Naive B cell (primary cell): ENCODE results near the gene CDH11. TPM values are rescaled to one million over a fixed set of nuclear protein-coding genes. Genes with fewer than 3 reads are reported as not detected.
A peak's percentile ranks its signal among the peaks of the same experiment; 100 is the strongest.

Experiments
- ATAC-seq, 2 donors: fragments of 150-1000 bp; cut with Tn5 transposase; 2 replicates each; pipeline ENCODE4 v1.10.0; 2021; ENCODE audit warnings: low read depth in 2 of 2, mild to moderate bottlenecking in 2 of 2, moderate library complexity in 2 of 2
- DNase-seq: peaks from one replicate; pipeline ENCODE4 v3.0.0; 2022
- H3K27ac Mint-ChIP-seq, 6 donors: one replicate each; pipeline ENCODE4 v1.8.0; 2020 to 2022; ENCODE audit warnings: mild to moderate bottlenecking in 6 of 6, mixed read lengths in 6 of 6, moderate library complexity in 5 of 6, inconsistent platforms in 2 of 6
- H3K27me3 Mint-ChIP-seq, 3 donors: one replicate each; pipeline ENCODE4 v1.8.0; 2021 to 2022; ENCODE audit warnings: mixed read lengths in 3 of 3, mild to moderate bottlenecking in 1 of 3
- H3K36me3 Mint-ChIP-seq, 2 donors: one replicate each; pipeline ENCODE4 v1.8.0; 2020 to 2022; ENCODE audit warnings: mixed read lengths in 2 of 2, inconsistent platforms in 1 of 2, mild to moderate bottlenecking in 1 of 2
- H3K4me1 Mint-ChIP-seq, 3 donors: one replicate each; pipeline ENCODE4 v1.8.0; 2020 to 2022; ENCODE audit warnings: mixed read lengths in 3 of 3, inconsistent platforms in 1 of 3, mild to moderate bottlenecking in 1 of 3, moderate library complexity in 1 of 3
- H3K4me3 Mint-ChIP-seq, 8 donors: one replicate each; pipeline ENCODE4 v1.8.0; 2020 to 2022; ENCODE audit warnings: mild to moderate bottlenecking in 8 of 8, mixed read lengths in 8 of 8, moderate library complexity in 8 of 8, inconsistent platforms in 2 of 8
- H3K9me3 Mint-ChIP-seq, 7 donors: one replicate each; pipeline ENCODE4 v1.8.0; 2020 to 2022; ENCODE audit warnings: mixed read lengths in 7 of 7, mild to moderate bottlenecking in 5 of 7, inconsistent platforms in 2 of 7, moderate library complexity in 1 of 7
- polyA plus RNA-seq, 6 donors: library from polyadenylated mRNA; unstranded; fragments of 300-500 nt; fragmentation: Illumina TruSeq; gene quantifications; one replicate each; pipeline ENCODE4 v1.2.3, GENCODE V29; 2021; ENCODE audit warnings: low read depth in 6 of 6

The CDH11 gene
- polyA plus RNA-seq, 6 donors from 2014 or later, result not detected

DNA sequence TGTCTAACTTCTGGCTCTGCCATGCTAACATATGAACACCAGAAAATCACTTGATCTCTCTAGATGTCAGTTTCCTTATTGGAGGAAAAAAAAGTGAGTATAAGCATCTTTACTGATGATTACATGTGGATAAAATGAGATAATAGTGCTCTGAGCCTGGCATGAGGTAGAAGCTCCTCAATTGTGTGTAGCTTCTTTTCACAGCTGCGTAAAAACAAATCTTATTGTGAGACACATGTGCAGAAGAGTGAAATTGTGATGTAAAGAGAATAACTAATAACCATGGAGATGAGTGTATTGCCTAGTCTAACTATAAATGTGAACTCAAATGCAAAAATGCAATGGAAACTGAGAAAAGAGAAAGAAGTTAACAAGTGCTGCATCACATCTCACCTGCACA is 44.7 kb downstream of the CDH11 start:
- Mint-ChIP-seq H3K27ac (peak overlapping the region in 1 of 6 donors; percentile 9), H3K4me1 (no peaks in the 10 kb centered on the region), H3K27me3 (no peaks in the 10 kb centered on the region), H3K4me3 (no peak overlapping the region), H3K9me3 (peaks cover 0 to 12% (median 2%) of the 10 kb centered on the region in 7 donors), H3K36me3 (no peaks in the 10 kb centered on the region)
- ATAC-seq (no peak), DNase-seq (no peak)

DNA sequence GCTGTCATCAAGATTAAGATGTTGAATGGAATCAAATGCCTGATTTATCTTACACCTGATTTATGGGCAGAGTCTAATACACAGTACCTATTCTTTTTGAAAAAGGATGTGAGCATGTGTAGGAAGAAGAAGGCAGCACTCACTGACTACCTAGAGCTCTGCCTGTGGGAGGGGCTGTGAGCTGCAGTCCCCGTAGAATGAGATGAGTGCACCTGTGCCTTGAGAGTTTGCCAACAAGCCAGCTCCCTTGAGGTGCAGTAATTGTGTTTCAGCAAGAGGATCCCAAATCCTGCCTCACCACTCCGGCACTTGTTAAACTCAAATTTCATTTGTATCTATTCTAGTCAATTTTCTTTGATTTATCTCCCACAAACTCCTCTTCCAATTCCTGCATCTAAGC is 46.0 kb downstream of the CDH11 start:
- Mint-ChIP-seq H3K27me3 (no peaks in the 10 kb centered on the region), H3K27ac (no peak overlapping the region), H3K36me3 (no peaks in the 10 kb centered on the region), H3K4me3 (no peak overlapping the region), H3K4me1 (no peaks in the 10 kb centered on the region), H3K9me3 (peaks cover 0 to 17% (median 0%) of the 10 kb centered on the region in 7 donors)
- DNase-seq, result no peak
- ATAC-seq, result no peak

DNA sequence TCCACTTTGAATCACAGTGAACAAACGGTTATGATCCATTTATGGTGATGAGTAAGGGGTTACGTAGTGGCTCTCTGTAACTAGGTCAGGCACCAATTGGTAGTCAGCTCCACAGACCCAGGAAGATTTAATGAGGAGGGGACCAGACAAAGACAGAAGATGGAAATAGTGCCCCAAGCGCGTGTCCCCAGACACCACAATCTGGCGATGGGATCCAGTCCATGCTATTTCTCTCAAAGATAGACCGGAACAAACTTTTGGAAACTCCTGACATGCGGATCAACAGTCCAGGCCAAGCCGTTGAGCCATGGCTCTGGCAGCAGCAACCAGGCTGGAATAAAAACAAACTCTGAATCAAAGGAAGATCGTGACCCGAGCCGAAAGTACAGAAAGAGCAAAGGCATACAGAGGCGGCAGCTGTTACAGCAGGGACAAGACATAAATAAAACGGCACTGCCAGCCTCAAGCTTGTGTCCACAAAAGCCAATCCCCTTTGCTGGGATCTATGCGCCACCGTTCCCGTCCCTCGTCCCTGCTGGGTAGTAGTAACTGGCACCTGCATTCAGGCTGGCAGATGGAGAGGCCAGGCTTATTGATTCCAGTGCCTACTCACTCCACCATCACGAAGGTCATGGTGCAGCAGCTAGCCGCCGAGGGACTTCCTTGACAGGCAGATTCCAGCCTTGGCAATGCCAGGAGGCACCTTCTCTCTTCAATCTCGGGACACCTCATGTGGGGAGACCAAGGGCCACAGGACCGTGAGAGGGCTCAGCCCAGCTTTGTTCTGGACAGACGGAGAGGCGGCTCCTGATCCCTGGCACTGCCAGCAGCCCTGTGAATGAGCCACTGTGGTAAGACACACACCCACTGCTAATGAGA is 50.2 kb downstream of the CDH11 start:
- Mint-ChIP-seq H3K27ac (no peak overlapping the region), H3K4me3 (peak overlapping the region in 1 of 8 donors; percentile 37)

DNA sequence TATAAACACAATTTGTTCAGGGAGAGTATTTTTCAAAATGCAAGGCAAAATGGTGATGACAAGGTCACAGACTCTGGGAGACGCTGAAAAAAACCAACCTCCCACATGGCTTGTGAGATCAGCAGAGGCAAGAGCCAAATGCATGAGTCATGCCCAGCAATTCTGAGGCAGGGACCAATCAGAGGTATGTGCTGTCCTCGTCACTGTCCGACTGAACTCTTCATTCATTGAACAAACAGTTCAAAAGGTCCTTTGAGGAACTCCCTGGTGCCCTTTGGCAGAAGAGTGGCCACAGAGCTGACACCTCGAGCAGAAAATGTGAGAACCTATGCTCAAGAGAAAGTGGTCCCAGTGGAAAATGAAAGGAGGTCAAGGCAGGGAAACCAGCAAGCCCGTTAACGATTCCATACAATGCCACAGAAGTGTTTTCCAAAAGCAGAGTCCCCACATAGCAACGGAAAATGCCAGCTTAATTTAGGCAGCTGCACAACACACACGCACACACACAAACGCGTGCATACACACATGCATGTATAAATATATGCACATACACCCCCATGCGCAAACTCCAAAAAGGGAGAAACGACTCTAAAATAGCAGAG is 50.9 kb downstream of the CDH11 start:
- Mint-ChIP-seq H3K27me3 (no peaks in the 10 kb centered on the region), H3K9me3 (peaks cover 0 to 10% (median 0%) of the 10 kb centered on the region in 7 donors), H3K4me3 (no peak overlapping the region), H3K36me3 (no peaks in the 10 kb centered on the region), H3K4me1 (no peaks in the 10 kb centered on the region), H3K27ac (no peak overlapping the region)
- no peak for DNase-seq
- no peak for ATAC-seq

More for the DNA sequence above, 50.2 kb downstream of the CDH11 start:
- no peaks in the 10 kb centered on the region for H3K36me3 Mint-ChIP-seq
- no peaks in the 10 kb centered on the region for H3K27me3 Mint-ChIP-seq
- DNase-seq (no peak), ATAC-seq (no peak)
- H3K4me1 Mint-ChIP-seq, result no peaks in the 10 kb centered on the region
- peaks cover 0 to 13% (median 0%) of the 10 kb centered on the region in 7 donors for H3K9me3 Mint-ChIP-seq

DNA sequence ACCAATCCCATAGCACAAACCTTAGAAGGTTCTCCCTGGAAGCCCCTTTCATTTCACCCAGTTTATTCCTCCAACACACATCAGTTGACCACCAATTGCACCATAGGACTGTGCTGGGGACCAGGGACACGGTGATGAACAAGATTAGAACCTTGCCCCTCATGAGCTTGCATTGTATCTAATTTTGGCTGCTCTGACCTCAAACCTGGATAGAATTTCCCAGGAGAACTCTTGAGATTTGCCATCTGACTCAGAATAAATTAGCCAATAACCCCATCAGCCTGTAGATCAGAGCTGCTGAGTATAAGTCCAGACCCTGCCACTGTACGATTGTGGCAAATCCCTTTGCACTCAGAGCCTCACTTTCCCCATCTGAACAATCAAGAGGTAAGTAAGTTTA is 52.1 kb downstream of the CDH11 start:
- Mint-ChIP-seq H3K27me3 (no peaks in the 10 kb centered on the region), H3K4me3 (no peak overlapping the region), H3K4me1 (no peaks in the 10 kb centered on the region), H3K9me3 (peaks cover 0 to 10% (median 0%) of the 10 kb centered on the region in 7 donors), H3K27ac (no peak overlapping the region), H3K36me3 (no peaks in the 10 kb centered on the region)
- DNase-seq, result no peak
- ATAC-seq, result no peak

DNA sequence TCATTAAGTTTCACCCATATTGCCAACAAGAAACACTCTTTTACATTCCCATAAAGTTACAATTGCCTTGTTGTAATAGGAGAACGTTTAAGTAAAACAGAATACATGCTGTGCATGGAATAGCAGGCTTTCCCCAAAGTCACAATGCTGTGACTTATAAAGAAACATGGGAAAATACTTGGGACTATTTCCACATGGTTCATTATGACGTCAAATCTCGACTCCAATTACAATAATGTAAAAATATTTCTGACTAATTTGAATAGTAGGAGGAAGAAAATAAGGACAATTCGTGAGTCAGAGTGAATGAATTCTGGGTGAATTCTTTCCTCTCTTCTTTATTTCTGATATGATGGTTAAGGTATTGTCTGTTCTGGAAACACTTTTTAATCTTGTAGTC is 52.8 kb downstream of the CDH11 start:
- H3K9me3 Mint-ChIP-seq, result peaks cover 0 to 6% (median 0%) of the 10 kb centered on the region in 7 donors
- H3K4me1 Mint-ChIP-seq, result no peaks in the 10 kb centered on the region
- no peak overlapping the region for H3K4me3 Mint-ChIP-seq
- no peaks in the 10 kb centered on the region for H3K36me3 Mint-ChIP-seq
- ATAC-seq, result no peak
- no peak for DNase-seq
- H3K27me3 Mint-ChIP-seq, result no peaks in the 10 kb centered on the region
- no peak overlapping the region for H3K27ac Mint-ChIP-seq

DNA sequence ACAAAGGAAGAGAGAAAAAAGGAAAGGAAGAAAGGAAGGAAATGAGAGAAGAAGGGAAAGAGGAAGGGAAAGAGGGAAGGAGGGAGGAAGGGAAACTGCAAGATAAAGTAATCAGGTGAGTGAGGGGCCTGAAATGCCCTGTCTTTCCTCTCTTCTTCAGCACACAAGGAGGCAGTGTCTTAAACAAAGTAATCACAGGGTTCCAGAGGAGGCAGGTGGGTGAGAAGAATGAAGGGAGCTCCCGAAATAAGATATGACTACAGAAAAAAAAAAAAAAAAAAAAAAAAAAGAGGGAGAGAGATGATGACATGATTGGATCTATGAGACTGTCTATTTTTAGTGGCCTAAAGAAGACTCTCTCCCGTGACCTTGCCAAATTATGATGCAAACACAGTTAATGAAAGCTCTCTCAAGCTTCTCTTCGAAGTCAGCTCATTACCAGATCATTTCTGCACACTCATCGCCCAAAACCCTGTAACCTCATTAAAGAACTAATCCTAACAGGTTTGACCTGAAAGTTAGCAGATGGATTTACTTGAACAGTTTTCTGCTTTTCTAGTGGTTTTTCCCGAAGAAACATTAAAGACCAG is 53.6 kb downstream of the CDH11 start:
- Mint-ChIP-seq H3K27me3 (no peaks in the 10 kb centered on the region), H3K4me3 (no peak overlapping the region), H3K36me3 (no peaks in the 10 kb centered on the region), H3K27ac (peak overlapping the region in 1 of 6 donors; percentile 14), H3K4me1 (no peaks in the 10 kb centered on the region), H3K9me3 (peaks cover 0 to 6% (median 0%) of the 10 kb centered on the region in 7 donors)
- DNase-seq (no peak), ATAC-seq (no peak)

DNA sequence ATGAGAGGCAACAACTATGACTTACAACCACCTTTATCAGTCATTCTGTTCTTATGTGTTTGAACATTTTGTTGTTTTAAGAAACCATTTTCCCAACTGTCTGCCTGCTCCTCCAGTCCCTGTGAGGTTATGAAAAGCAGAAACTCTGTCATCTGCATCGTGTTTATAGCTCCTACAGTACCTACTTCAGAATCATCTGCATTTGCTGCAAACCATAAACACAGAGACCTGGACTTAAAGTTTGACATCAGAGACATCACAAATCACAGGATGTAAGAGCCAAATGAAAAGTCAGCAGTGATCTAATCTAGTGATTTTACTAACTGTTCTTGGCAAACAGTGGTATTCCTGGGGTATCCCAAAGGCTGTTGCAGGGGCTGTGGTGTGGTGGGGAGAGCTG is 55.2 kb downstream of the CDH11 start:
- ATAC-seq, result no peak
- Mint-ChIP-seq H3K27ac (no peak overlapping the region), H3K9me3 (peaks cover 0 to 6% (median 0%) of the 10 kb centered on the region in 7 donors), H3K4me3 (no peak overlapping the region), H3K27me3 (no peaks in the 10 kb centered on the region), H3K36me3 (no peaks in the 10 kb centered on the region), H3K4me1 (no peaks in the 10 kb centered on the region)
- DNase-seq, result no peak

DNA sequence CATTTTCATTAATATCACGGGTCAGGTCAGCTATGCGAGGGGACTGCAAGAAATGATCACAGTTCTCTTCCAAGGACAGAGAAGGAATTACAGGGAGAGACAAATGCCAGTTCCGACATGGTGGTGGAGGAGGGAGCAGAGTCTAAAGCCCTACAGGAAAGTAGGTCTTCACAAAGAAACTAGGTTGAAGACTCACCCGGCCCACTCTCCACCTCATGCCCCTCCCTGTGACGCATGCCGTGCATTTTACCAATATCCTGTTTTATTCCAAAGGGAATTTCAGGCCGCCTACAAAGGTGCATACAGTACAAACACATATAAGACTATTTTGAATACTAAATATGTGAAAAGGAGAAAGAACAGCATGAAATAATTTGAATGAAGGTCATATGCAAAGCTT is 56.8 kb downstream of the CDH11 start:
- DNase-seq, result no peak
- peaks cover 0 to 2% (median 0%) of the 10 kb centered on the region in 7 donors for H3K9me3 Mint-ChIP-seq
- H3K27ac Mint-ChIP-seq, result no peak overlapping the region
- H3K4me3 Mint-ChIP-seq, result no peak overlapping the region
- no peak for ATAC-seq
- H3K4me1 Mint-ChIP-seq, result no peaks in the 10 kb centered on the region
- H3K27me3 Mint-ChIP-seq, result peaks cover 0 to under 1% (median 0%) of the 10 kb centered on the region in 3 donors
- H3K36me3 Mint-ChIP-seq, result no peaks in the 10 kb centered on the region

DNA sequence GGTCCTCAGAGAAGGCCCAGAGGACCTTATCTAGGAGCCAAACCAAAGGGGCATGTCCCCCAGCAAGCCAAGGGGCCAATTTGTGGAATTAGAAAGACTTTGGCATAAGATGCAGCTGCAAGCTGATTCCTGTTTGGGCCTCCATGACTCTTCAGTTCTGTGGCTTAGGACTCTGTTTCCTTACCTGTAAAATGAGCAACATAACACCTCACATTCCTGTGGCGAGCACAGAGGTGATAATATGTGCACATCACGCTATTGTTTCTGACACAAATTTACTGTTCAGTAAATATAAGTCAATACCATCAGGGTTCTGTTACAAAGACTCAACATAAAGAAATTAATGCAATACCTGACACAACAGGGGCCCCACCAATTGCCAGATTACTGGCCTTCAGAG is 57.7 kb downstream of the CDH11 start:
- ATAC-seq, result no peak
- H3K27ac Mint-ChIP-seq, result no peak overlapping the region

DNA sequence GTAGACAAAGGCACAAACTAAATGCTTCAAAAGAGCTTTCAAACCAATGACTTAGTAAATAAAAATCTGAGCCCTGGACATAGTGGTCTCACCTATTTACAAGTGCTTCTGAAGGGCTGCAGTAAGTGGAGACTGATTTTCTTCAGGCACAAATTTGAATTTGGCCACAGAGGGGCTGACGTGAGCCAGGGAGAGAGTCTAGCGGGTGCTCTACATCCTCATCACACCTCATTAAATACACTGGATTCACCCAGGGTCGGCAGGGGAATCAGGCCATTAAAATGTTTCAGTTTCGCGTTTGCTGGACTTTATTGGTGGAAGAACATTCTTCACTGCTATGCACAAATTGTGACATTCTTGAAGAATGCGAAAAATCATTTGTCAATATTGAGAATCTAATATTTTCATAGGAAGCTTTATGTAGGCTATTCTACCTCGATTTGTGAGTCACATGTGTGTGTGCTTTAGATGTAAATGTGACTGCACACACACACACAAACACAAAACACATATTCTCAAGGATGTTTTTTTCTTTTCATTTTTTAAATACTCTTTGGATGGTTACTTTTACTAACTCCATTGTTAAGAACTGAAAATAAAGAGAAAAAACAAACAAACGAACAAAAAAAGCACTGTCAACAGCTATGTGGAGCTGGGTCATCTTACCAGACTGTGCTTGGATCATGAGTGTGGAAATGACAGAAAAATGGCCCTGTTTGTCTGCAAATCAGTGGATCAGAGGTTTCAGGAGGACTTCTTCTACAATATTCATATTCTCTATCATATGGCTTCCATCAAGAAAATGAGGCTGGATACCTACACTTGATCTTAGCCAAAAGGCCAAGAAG is 58.9 kb downstream of the CDH11 start:
- Mint-ChIP-seq H3K4me3 (no peak overlapping the region), H3K27ac (no peak overlapping the region), H3K36me3 (no peaks in the 10 kb centered on the region), H3K27me3 (peaks cover 0 to 5% (median 5%) of the 10 kb centered on the region in 3 donors), H3K4me1 (no peaks in the 10 kb centered on the region), H3K9me3 (peaks cover 0 to 2% (median 0%) of the 10 kb centered on the region in 7 donors)
- DNase-seq (no peak), ATAC-seq (no peak)

More for the DNA sequence above, 57.7 kb downstream of the CDH11 start:
- no peaks in the 10 kb centered on the region for H3K36me3 Mint-ChIP-seq
- peaks cover 0 to 5% (median 5%) of the 10 kb centered on the region in 3 donors for H3K27me3 Mint-ChIP-seq
- H3K4me1 Mint-ChIP-seq, result no peaks in the 10 kb centered on the region
- peaks cover 0 to 2% (median 0%) of the 10 kb centered on the region in 7 donors for H3K9me3 Mint-ChIP-seq
- no peak for DNase-seq
- H3K4me3 Mint-ChIP-seq, result no peak overlapping the region

DNA sequence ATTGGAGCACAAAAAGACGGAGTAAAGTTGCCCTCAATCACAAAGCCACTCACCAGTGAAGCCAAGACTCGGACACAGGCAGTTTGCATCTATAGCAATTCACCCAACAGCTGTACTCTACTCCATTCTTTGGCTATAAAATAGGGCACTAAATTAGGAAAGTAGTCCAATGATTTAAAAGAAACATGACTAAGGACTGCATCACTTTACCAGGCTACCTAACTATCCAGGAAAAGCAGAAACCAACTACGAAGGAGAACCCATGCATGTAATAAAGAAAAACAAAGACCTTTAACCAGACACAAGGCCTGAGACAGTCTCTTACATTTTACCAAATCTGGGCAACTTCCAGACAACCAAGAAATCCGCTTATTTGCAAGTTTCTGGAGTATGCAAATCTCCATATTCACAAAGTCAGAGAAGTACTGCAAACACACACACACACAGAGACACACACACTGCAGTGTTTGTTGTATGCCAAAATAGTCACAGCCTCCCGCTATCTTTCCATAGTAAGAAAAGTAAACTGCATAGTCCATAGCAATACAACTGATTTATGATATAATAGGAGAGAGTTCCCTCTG is 59.8 kb downstream of the CDH11 start:
- Mint-ChIP-seq H3K4me1 (no peaks in the 10 kb centered on the region), H3K27me3 (peaks cover 0 to 5% (median 5%) of the 10 kb centered on the region in 3 donors), H3K9me3 (peaks cover 0 to 5% (median 2%) of the 10 kb centered on the region in 7 donors), H3K27ac (no peak overlapping the region), H3K36me3 (no peaks in the 10 kb centered on the region), H3K4me3 (no peak overlapping the region)
- ATAC-seq (no peak), DNase-seq (no peak)

DNA sequence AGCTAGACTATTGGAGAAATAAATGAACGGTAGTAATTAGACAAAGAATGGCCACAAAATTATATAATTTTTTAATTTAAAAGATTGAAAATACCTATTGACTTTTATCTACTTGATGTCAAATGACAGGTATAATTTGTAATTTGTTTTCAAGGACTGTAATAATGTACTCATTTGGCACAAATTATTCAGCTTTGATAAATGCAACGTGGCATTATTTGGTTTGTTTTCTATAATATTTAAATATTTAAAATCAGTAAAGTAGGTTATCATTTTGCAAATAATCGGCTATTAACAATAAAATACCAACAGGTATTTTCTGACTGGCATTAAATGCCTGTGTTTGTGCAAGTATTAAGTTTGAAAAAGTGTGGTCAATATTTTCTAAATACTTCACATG is 60.6 kb downstream of the CDH11 start:
- peaks cover 0 to 5% (median 5%) of the 10 kb centered on the region in 3 donors for H3K27me3 Mint-ChIP-seq
- H3K4me3 Mint-ChIP-seq, result no peak overlapping the region
- no peaks in the 10 kb centered on the region for H3K36me3 Mint-ChIP-seq
- no peak for ATAC-seq
- peaks cover 0 to 7% (median 2%) of the 10 kb centered on the region in 7 donors for H3K9me3 Mint-ChIP-seq
- no peak for DNase-seq
- H3K27ac Mint-ChIP-seq, result no peak overlapping the region
- H3K4me1 Mint-ChIP-seq, result no peaks in the 10 kb centered on the region
